IMR-90 (cell line): Measurements from ENCODE around the gene POLR3A. TPM values are rescaled to one million over a fixed set of nuclear protein-coding genes. Genes with fewer than 3 reads are reported as not detected.

Source experiments
- ATAC-seq: fragments of 200-7000 bp; cut with Tn5 transposase; 2 replicates; pipeline ENCODE4 v1.9.1; 2020; ENCODE audit warnings: low read depth, mild to moderate bottlenecking, moderate library complexity
- BruUV-seq: library from RNA; stranded (reverse); fragments of 400-500 nt; replicated peaks from 2 replicates; lab custom pipeline; 2021; lab: Mats Ljungman, UMichigan
- CTCF ChIA-PET: fragments of 300-600 bp; formaldehyde crosslinking; extraction: SDS; loops from one replicate; lab custom pipeline; 2021; ENCODE audit warnings: antibody characterized with exemption; lab: Yijun Ruan, JAX
- POLR2A ChIA-PET: fragments of 300-600 bp; sonication (Branson Sonifier 250); formaldehyde crosslinking; loops from one replicate; lab custom pipeline; 2022; ENCODE audit warnings: antibody characterized with exemption; ENCODE audit not compliant: unreplicated experiment; lab: Charles Lee
- DNase-seq: peaks from one replicate; pipeline ENCODE4 v3.0.0; 2013
- H2AFZ ChIP-seq: replicated peaks from 2 replicates; pipeline ENCODE3; 2013; ENCODE audit warnings: low read length, mild to moderate bottlenecking; ENCODE audit not compliant: poor library complexity
- H2AK5ac ChIP-seq: 2 replicates; pipeline ENCODE4 v1.6.1; 2013; ENCODE audit warnings: low read depth, low read length, inconsistent platforms
- H2AK9ac ChIP-seq: replicated peaks from 2 replicates; pipeline ENCODE3; 2013; ENCODE audit warnings: mild to moderate bottlenecking, low read depth, low read length, moderate library complexity; ENCODE audit not compliant: poor library complexity
- H2BK120ac ChIP-seq: 2 replicates; pipeline ENCODE4 v1.6.1; 2013; ENCODE audit warnings: low read depth, low read length, inconsistent platforms
- H2BK15ac ChIP-seq: 3 replicates; pipeline ENCODE4 v1.6.1; 2013; ENCODE audit warnings: low read depth, low read length, inconsistent platforms
- H2BK20ac ChIP-seq: 2 replicates; pipeline ENCODE4 v1.6.1; 2013; ENCODE audit warnings: low read depth, mild to moderate bottlenecking, inconsistent platforms, low read length, moderate library complexity
- H2BK5ac ChIP-seq: 2 replicates; pipeline ENCODE4 v1.6.1; 2013; ENCODE audit warnings: mild to moderate bottlenecking, low read depth, low read length, inconsistent platforms; ENCODE audit not compliant: poor library complexity, severe bottlenecking
- H3K14ac ChIP-seq: replicated peaks from 2 replicates; pipeline ENCODE4 v1.6.1; 2013; ENCODE audit warnings: low read depth, low read length, inconsistent platforms
- H3K18ac ChIP-seq: 2 replicates; pipeline ENCODE4 v1.6.1; 2013; ENCODE audit warnings: low read depth, low read length, control low read depth
- H3K23ac ChIP-seq: 2 replicates; pipeline ENCODE4 v1.6.1; 2013; ENCODE audit warnings: low read depth, low read length, inconsistent platforms
- H3K27ac ChIP-seq: 2 replicates; pipeline ENCODE4 v1.5.1; 2013; ENCODE audit warnings: mild to moderate bottlenecking, control low read depth, low read length; ENCODE audit not compliant: insufficient read depth
- H3K27me3 ChIP-seq: 2 replicates; pipeline ENCODE4 v1.6.1; 2013; ENCODE audit warnings: low read length; ENCODE audit not compliant: control insufficient read depth, insufficient read depth
- H3K36me3 ChIP-seq: 2 replicates; pipeline ENCODE4 v1.6.1; 2013; ENCODE audit warnings: low read length, mixed read lengths; ENCODE audit not compliant: control insufficient read depth, insufficient read depth
- H3K4ac ChIP-seq: 2 replicates; pipeline ENCODE4 v1.6.1; 2013; ENCODE audit warnings: low read depth, low read length, inconsistent platforms
- H3K4me1 ChIP-seq: 2 replicates; pipeline ENCODE4 v1.6.1; 2013; ENCODE audit warnings: low read length, mixed read lengths; ENCODE audit not compliant: control insufficient read depth, insufficient read depth
- H3K4me2 ChIP-seq: 2 replicates; pipeline ENCODE4 v1.6.1; 2013; ENCODE audit warnings: low read depth, mild to moderate bottlenecking, control low read depth, low read length, moderate library complexity
- H3K4me3 ChIP-seq: 2 replicates; pipeline ENCODE4 v1.5.1; 2013; ENCODE audit warnings: low read depth, mild to moderate bottlenecking, control low read depth, low read length, moderate library complexity; ENCODE audit not compliant: insufficient read depth
- H3K56ac ChIP-seq: 2 replicates; pipeline ENCODE4 v1.6.1; 2013; ENCODE audit warnings: low read length, inconsistent platforms; ENCODE audit not compliant: insufficient read depth; ENCODE audit errors: extremely low read depth
- H3K79me1 ChIP-seq, 2 experiments: 2 replicates each; pipeline ENCODE4 v1.6.1; 2013; ENCODE audit warnings: low read length in 2 of 2, inconsistent platforms in 1 of 2, low read depth in 1 of 2
- H3K9ac ChIP-seq: 2 replicates; pipeline ENCODE4 v1.6.1; 2013; ENCODE audit warnings: low read depth, low read length, control low read depth
- H3K9me1 ChIP-seq: 2 replicates; pipeline ENCODE4 v1.6.1; 2013; ENCODE audit warnings: low read length, inconsistent platforms; ENCODE audit not compliant: insufficient read depth
- H3K9me3 ChIP-seq: 2 replicates; pipeline ENCODE4 v1.6.1; 2013; ENCODE audit warnings: low read length; ENCODE audit not compliant: control insufficient read depth, insufficient read depth
- H4K20me1 ChIP-seq: 2 replicates; pipeline ENCODE4 v1.6.1; 2013; ENCODE audit warnings: low read length, inconsistent platforms; ENCODE audit not compliant: insufficient read depth
- H4K5ac ChIP-seq: 2 replicates; pipeline ENCODE4 v1.6.1; 2013; ENCODE audit warnings: mild to moderate bottlenecking, low read depth, low read length, control low read depth
- H4K8ac ChIP-seq, 2 experiments: 2 replicates each; pipeline ENCODE4 v1.6.1; 2013; ENCODE audit warnings: low read depth in 2 of 2, low read length in 2 of 2, control low read depth in 1 of 2, inconsistent platforms in 1 of 2
- H4K91ac ChIP-seq: 2 replicates; pipeline ENCODE4 v1.6.1; 2013; ENCODE audit warnings: low read depth, low read length, inconsistent platforms; ENCODE audit not compliant: insufficient read depth
- CTCF ChIP-seq: conservative IDR thresholded peaks from 2 replicates; pipeline ENCODE4 v1.5.1; 2012; ENCODE audit warnings: mild to moderate bottlenecking, low read depth, low read length, improper control_type of control experiment
- MAZ ChIP-seq: IDR thresholded peaks from 2 replicates; pipeline ENCODE4 v1.6.1; 2012; ENCODE audit warnings: low read depth, mild to moderate bottlenecking, low read length, improper control_type of control experiment, moderate library complexity, borderline replicate concordance
- MXI1 ChIP-seq: IDR thresholded peaks from 2 replicates; pipeline ENCODE4 v1.6.1; 2012; ENCODE audit warnings: low read depth, mild to moderate bottlenecking, low read length, moderate library complexity, borderline replicate concordance
- POLR2A ChIP-seq: IDR thresholded peaks from 2 replicates; pipeline ENCODE4 v1.6.1; 2012; ENCODE audit warnings: mild to moderate bottlenecking, low read depth, low read length
- RAD21 ChIP-seq: IDR thresholded peaks from 2 replicates; pipeline ENCODE4 v1.6.1; 2012; ENCODE audit warnings: low read length, improper control_type of control experiment
- RCOR1 ChIP-seq: IDR thresholded peaks from 2 replicates; pipeline ENCODE4 v1.6.1; 2012; ENCODE audit warnings: mild to moderate bottlenecking, low read length, improper control_type of control experiment; ENCODE audit not compliant: insufficient replicate concordance
- SMC3 ChIP-seq: fragments of 150-350 bp; IDR thresholded peaks from 2 replicates; pipeline ENCODE4 v1.6.1; 2016; ENCODE audit warnings: low read depth, mild to moderate bottlenecking, antibody characterized with exemption, low read length, moderate library complexity
- USF2 ChIP-seq: fragments of 150-350 bp; IDR thresholded peaks from 2 replicates; pipeline ENCODE4 v1.6.1; 2017; ENCODE audit warnings: mild to moderate bottlenecking, antibody characterized with exemption, low read length, low read depth
- WGBS, 2 experiments: methylation state at CpG; one replicate each; pipeline versions ENCODE4 v1.1.5 to v1.1.7; 2013; ENCODE audit warnings: missing lambda C conversion rate in 2 of 2; ENCODE audit not compliant: insufficient read length in 1 of 2; ENCODE audit errors: extremely low coverage in 2 of 2; 5-methylcytosine and 5-hydroxymethylcytosine counted together
- dilution Hi-C: fragments of 300-500 bp; cut with HindIII; formaldehyde crosslinking; loops from one replicate; pipeline ENCODE4 v1.14.3; 2018; ENCODE audit warnings: low sequenced_read_pairs; ENCODE audit not compliant: unreplicated experiment
- in situ Hi-C: fragments of 300-500 bp; cut with MboI; formaldehyde crosslinking; loops from 3 replicates; pipeline ENCODE4 v1.14.3; 2019; ENCODE audit warnings: low sequenced_read_pairs, inconsistent platforms, mixed read lengths
- intact Hi-C: fragments of 100-400 bp; cut with micrococcal nuclease; formaldehyde crosslinking; loops from 2 replicates; pipeline ENCODE4 v1.10.0; 2022
- polyA plus RNA-seq, 3 experiments: library from polyadenylated mRNA; depleted of rRNA; stranded (reverse); fragments of >200 nt; gene quantifications; 2 replicates each; pipeline ENCODE4 v1.2.3, GENCODE V29; 2012; ENCODE audit warnings: low replicate concordance in 1 of 3
- total RNA-seq: library from RNA; depleted of rRNA; stranded (reverse); fragments of >200 nt; gene quantifications from 2 replicates; pipeline ENCODE4 v1.2.3, GENCODE V29; 2012

Gene POLR3A
- total and polyA plus RNA-seq, 2 of the 4 experiments (the other 2 are of a cell fraction) = 11.9 to 24.4 TPM

DNA sequence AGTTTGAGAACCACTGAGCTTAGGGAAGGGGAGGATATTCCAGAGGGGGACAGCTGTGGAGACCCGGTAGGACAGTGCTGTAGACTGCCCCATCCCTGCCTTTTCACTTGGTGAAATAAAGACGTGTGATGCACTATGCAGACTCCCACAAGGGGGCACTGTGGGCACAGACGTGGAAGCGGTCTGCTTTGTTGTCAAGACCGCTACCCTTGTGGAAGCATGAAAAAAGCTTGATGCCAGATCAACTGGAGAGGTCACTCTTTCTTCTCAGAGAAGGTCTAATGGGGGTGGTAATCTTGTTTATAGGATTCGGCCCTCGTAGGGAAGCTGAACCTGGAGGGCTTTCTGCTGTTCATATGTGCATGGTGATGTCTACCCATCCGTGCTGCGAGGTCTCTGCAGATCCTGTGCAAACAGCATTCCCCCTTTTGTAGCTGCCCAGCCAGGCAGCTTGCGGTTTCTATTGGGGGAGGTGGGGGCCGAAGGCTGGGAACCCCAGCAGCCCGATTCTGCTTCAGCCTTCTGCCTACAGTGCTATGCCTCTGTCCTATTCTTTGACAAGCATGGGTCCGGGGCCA is 18.1 kb upstream of the POLR3A start:
- peak overlapping the region; percentile 5 for H2AK9ac ChIP-seq
- 0 out of 2 replicates have a peak overlapping the region, but pooled peaks have one; percentile 45 for H2BK20ac ChIP-seq
- H4K20me1 ChIP-seq = peaks cover 27% of the 10 kb centered on the region
- intact Hi-C loops = loop anchor here (1.0 to 10.0 kb wide), 8 partner anchors 150 to 1148 kb away; no protein-coding TSS in a partner anchor
- CTCF ChIA-PET = interaction anchor here (0.5 to 1.5 kb wide), 16 partner anchors 10 to 1147 kb away, joined by 3 to 4 read pairs (median 3); partner anchors contain the start of gene ZMIZ1
- TF ChIP-seq MXI1 (peak; percentile 45; the same call in 1 of the 2 replicates), RAD21 (peak; percentile 98), POLR2A (no peak), MAZ (0 out of 2 replicates have a peak, but pooled peaks have one; percentile 45), CTCF (peak; percentile 96), SMC3 (peak; percentile 93), RCOR1 (no peak), USF2 (no peak)
- H3K79me1 ChIP-seq = peaks cover 0 to 22% of the 10 kb centered on the region in 2 experiments; a peak in 3 of 4 replicates
- H3K23ac ChIP-seq = peak overlapping the region; percentile 66; the same call in 1 of the 2 replicates
- H2BK5ac ChIP-seq = no peak overlapping the region
- dilution Hi-C loops = no loop called here
- in situ Hi-C loops = loop anchor here (5.0 to 10.0 kb wide), 3 partner anchors 257 to 1150 kb away; no protein-coding TSS in a partner anchor
- no peak overlapping the region for H3K4me3 ChIP-seq
- H3K36me3 ChIP-seq = peaks cover 4% of the 10 kb centered on the region
- peak overlapping the region; percentile 32; the same call in 1 of the 2 replicates for H2AK5ac ChIP-seq
- POLR2A ChIA-PET = interaction anchor here (0.6 kb wide), 1 partner anchor 603 kb away, joined by 8 read pairs; no protein-coding TSS in a partner anchor
- H3K9ac ChIP-seq = no peak overlapping the region
- peak overlapping the region; percentile 39 for H3K4ac ChIP-seq
- no peak overlapping the region for H4K91ac ChIP-seq
- H3K27ac ChIP-seq = no peak overlapping the region
- ATAC-seq (peak; percentile 87), DNase-seq (peak; percentile 87)
- no peaks in the 10 kb centered on the region for H3K9me3 ChIP-seq
- H4K8ac ChIP-seq = no peak overlapping the region; a peak in 1 of 4 replicates
- WGBS, 2 experiments = 0% methylated on average over 6 of the region's 13 CpGs; no CpG with 5 or more reads in 1 of the 2 experiments
- no peak overlapping the region for H3K18ac ChIP-seq
- peaks cover 15% of the 10 kb centered on the region for H3K4me1 ChIP-seq
- no peak overlapping the region for H3K56ac ChIP-seq
- no peak overlapping the region for H2BK15ac ChIP-seq
- H4K5ac ChIP-seq = no peak overlapping the region
- peak overlapping the region; percentile 56 for H2AFZ ChIP-seq
- peaks cover 18% of the 10 kb centered on the region for H3K9me1 ChIP-seq
- H2BK120ac ChIP-seq = peak overlapping the region; percentile 38
- BruUV-seq = no TSS peak
- 0 out of 2 replicates have a peak overlapping the region, but pooled peaks have one; percentile 12 for H3K14ac ChIP-seq
- H3K4me2 ChIP-seq = peak overlapping the region; percentile 2; the same call in 1 of the 2 replicates
- H3K27me3 ChIP-seq = no peaks in the 10 kb centered on the region
